Activated CD4-positive, alpha-beta T cell treated with anti-CD3 and anti-CD28 coated beads, Interleukin-2, amount 10 ng/mL, durations not matched to agents 24 days and 14 days (primary cell): ENCODE data around the gene PCBD1. TPM values are rescaled to one million over a fixed set of nuclear protein-coding genes. Genes with fewer than 3 reads are reported as not detected.

Experiments used
- DNase-seq: peaks from one replicate; pipeline ENCODE4 v3.0.0; 2022
- H3K27ac Mint-ChIP-seq: one replicate; pipeline ENCODE4 v1.8.0; 2022; ENCODE audit warnings: mild to moderate bottlenecking, mixed read lengths
- H3K27me3 Mint-ChIP-seq: one replicate; pipeline ENCODE4 v1.8.0; 2022; ENCODE audit warnings: mixed read lengths
- H3K36me3 Mint-ChIP-seq: one replicate; pipeline ENCODE4 v1.8.0; 2022; ENCODE audit warnings: low read depth, mild to moderate bottlenecking, mixed read lengths
- H3K4me1 Mint-ChIP-seq: one replicate; pipeline ENCODE4 v1.8.0; 2021; ENCODE audit warnings: mixed read lengths
- H3K4me3 Mint-ChIP-seq: one replicate; pipeline ENCODE4 v1.8.0; 2022; ENCODE audit warnings: mild to moderate bottlenecking, moderate library complexity, mixed read lengths
- H3K9me3 Mint-ChIP-seq: one replicate; pipeline ENCODE4 v1.8.0; 2021; ENCODE audit warnings: mixed read lengths
- intact Hi-C: fragments of 100-400 bp; cut with micrococcal nuclease; formaldehyde crosslinking; loops from one replicate; pipeline ENCODE4 v1.15.1; 2023
- total RNA-seq: library from RNA; stranded (reverse); gene quantifications from 2 replicates; pipeline ENCODE4 v1.2.3, GENCODE V29; 2022

The PCBD1 gene
- total RNA-seq, 1 donor from 2014 or later, result 67.7 TPM

DNA sequence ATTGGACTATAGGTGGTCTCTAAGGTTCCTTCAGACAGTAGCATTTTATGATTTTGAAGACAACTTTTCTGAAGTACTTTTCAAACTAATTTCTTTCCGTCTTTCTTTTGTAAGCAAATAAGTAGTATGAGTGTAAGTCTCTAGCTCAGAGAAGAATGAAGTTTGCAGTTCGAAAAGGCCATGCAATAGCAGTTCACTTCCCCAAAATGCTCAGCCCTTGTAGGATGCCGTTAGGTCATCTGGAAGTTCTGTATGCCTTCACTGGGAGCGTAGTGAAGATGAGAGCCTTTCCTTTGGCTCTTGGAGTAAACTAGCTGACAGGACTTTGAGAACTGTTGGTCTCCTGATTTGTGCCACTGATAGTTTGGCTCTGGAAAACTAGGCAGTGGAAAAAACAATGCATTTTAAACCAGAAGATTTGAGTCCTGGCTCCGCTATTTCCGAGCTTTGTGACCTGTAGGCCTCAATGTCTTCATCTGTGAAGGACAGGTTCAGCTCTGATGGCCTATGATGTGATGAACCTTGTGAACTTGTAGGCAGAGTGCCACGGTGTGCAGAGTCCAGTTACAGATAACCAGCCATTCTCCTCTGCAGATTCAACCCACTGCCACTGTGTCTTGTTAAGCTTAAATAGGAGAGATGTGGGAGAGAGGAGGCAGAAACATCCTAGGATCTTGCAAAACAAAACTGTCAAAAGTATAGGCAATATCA lies 53.8 kb downstream of the PCBD1 start:
- peak overlapping the region; percentile 86 for H3K27ac Mint-ChIP-seq
- peak overlapping the region; percentile 68 for H3K4me3 Mint-ChIP-seq
- no peaks in the 10 kb centered on the region for H3K27me3 Mint-ChIP-seq
- peaks cover 43% of the 10 kb centered on the region for H3K36me3 Mint-ChIP-seq
- peaks cover 9% of the 10 kb centered on the region for H3K9me3 Mint-ChIP-seq
- intact Hi-C loops, result loop anchor here (5.0 kb wide), 1 partner anchor 257 kb away; no protein-coding TSS in a partner anchor
- H3K4me1 Mint-ChIP-seq, result peaks cover 44% of the 10 kb centered on the region
- no peak for DNase-seq

DNA sequence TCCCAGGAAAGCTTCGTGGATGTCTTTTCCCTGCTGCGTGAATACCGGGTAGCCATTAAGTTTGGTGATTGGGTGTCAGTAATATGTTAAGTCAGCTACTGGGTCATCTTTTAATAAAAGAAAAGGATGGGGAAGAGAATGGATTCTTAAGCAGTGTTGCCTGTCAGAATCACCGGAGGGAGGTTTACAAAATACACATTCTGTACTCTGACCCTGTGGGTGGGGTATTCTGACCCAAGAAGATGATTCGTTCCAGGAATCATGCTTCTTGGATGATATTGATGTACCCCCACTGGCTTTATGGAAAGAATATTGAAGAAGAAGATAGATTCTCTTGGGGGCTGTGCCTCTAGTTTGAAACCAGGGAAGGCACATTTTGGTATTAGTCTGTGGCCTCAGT lies 54.3 kb downstream of the PCBD1 start:
- H3K27me3 Mint-ChIP-seq, result no peaks in the 10 kb centered on the region
- peaks cover 9% of the 10 kb centered on the region for H3K9me3 Mint-ChIP-seq
- H3K4me1 Mint-ChIP-seq, result peaks cover 44% of the 10 kb centered on the region
- peak overlapping the region; percentile 86 for H3K27ac Mint-ChIP-seq
- intact Hi-C loops, result loop anchor here (5.0 kb wide), 1 partner anchor 257 kb away; no protein-coding TSS in a partner anchor
- peaks cover 48% of the 10 kb centered on the region for H3K36me3 Mint-ChIP-seq
- peak overlapping the region; percentile 68 for H3K4me3 Mint-ChIP-seq
- no peak for DNase-seq

DNA sequence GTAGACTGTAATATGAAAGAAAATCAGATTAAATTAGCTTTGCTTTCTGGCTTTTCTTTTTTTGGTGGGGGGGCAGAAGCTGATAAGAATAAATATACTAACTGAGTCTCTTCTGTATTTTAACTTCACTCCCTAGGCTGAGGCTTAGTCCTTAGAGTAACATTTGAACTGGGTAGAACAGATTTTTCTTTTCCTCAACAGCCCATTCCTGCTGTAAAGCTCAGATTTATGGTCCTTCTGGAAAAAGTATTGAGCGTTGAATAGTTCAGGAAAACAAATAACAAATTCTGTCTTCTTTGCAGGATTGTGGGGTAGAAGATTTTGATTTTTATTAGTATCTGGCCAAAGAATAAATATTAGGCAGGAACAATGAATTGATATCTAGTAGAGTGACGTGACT lies 54.8 kb downstream of the PCBD1 start:
- H3K4me3 Mint-ChIP-seq, result peak overlapping the region; percentile 68

More for the DNA sequence above, 54.8 kb downstream of the PCBD1 start:
- no peaks in the 10 kb centered on the region for H3K27me3 Mint-ChIP-seq
- intact Hi-C loops, result loop anchor here (1.0 to 5.0 kb wide), 4 partner anchors 12 to 256 kb away; no protein-coding TSS in a partner anchor
- H3K9me3 Mint-ChIP-seq, result peaks cover 9% of the 10 kb centered on the region
- peak overlapping the region; percentile 86 for H3K27ac Mint-ChIP-seq
- no peak for DNase-seq
- peaks cover 46% of the 10 kb centered on the region for H3K36me3 Mint-ChIP-seq
- peaks cover 44% of the 10 kb centered on the region for H3K4me1 Mint-ChIP-seq

Other genes with a start within 250 kb of the PCBD1 start
- gene ADAMTS14, start 216.1 kb downstream of the PCBD1 start, total RNA-seq, result 0.33 and 0.52 TPM in 2 replicates
- gene TBATA, start 103.2 kb downstream of the PCBD1 start, total RNA-seq, result not detected in 2 replicates
- 94.0 and 98.9 TPM in 2 replicates for gene SGPL1, start 72.6 kb downstream of the PCBD1 start, total RNA-seq